HG03108 (cell line): ENCODE data around the gene LCK.
A peak's percentile ranks its signal among the peaks of the same experiment; 100 is the strongest.

Experiments
- ATAC-seq: cut with Tn5 transposase; IDR thresholded peaks from one replicate; pipeline ENCODE4 v1.9.1; 2021; ENCODE audit warnings: moderate library complexity; ENCODE audit not compliant: unreplicated experiment

The LCK gene

GRCh38 chr1:32250893-32251716 is at the start of gene LCK:
Gene LCK, plus strand, starts transcription at chr1:32251265. Its CDS starts 23,065 bp downstream, at chr1:32274330.
- ATAC-seq, result peak; percentile 19

DNA sequence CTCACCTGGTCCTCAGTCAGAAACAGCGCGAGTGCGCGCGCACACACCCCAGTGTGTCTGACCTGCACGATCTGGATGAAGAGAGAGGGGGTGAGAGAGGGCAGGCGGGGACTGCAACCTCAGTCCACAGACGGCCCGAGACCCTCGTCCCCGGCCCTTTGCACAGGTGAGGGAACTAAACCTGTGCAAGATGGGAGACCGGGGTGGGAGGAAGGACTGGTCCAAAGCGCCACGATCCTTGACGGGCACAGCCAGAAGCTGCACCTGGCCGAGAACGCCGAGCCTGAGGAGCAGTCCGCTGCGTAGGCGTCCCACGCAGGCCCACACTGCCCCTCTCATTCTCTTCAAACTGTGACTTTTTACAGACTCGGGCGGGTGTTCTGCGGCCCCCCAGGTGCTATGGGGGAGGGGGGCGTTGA is 46.1 kb upstream of the LCK start:
- ATAC-seq, result no peak

GRCh38 chr1:32205401-32206370 is 45.4 kb upstream of the LCK start, which contains the start of gene IQCC:
Gene IQCC, plus strand, starts transcription at chr1:32205671. Its CDS starts 11 bp downstream, at chr1:32205682.
- ATAC-seq, result peak; percentile 39

DNA sequence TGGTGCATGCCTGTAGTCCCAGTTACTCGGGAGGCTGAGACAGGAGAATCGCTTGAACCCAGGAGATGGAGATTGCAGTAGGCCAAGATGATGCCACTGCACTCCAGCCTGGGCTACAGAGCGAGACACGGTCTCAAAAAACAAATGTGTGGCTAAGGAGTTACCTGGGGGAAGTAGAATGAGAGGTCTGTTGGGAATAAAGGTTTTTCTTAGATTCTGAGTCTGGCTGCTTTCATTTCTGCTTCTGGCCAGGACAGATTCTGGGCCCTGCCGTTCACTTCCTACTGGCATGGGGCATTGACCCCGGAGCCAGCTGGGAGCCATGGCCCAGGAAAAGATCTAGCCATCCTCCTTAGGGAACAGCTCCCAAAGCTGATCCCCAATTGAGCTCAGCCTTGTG is 42.6 kb upstream of the LCK start:
- ATAC-seq, result no peak

DNA sequence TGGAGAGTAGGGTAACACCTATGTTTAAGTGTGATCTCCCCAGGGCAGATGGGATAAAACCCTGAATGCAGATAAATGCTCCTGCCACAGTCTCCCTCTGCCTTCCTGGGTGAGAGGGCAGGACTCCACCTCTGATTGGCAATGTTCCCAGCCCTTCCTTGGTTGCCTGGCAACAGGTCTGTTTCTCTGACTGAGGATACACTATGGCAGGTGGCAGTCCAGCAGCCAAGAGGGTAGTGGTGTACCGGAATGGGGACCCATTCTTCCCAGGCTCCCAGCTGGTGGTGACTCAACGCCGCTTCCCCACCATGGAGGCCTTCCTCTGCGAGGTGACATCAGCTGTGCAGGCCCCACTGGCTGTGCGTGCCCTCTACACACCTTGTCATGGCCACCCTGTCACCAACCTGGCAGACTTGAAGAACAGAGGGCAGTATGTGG is 42.2 kb upstream of the LCK start, which contains the start of gene DCDC2B:
Gene DCDC2B, plus strand, starts transcription at position 199 of the 438 bp plus-strand sequence. Its CDS starts 5 bp downstream, at position 204.
- no peak for ATAC-seq

DNA sequence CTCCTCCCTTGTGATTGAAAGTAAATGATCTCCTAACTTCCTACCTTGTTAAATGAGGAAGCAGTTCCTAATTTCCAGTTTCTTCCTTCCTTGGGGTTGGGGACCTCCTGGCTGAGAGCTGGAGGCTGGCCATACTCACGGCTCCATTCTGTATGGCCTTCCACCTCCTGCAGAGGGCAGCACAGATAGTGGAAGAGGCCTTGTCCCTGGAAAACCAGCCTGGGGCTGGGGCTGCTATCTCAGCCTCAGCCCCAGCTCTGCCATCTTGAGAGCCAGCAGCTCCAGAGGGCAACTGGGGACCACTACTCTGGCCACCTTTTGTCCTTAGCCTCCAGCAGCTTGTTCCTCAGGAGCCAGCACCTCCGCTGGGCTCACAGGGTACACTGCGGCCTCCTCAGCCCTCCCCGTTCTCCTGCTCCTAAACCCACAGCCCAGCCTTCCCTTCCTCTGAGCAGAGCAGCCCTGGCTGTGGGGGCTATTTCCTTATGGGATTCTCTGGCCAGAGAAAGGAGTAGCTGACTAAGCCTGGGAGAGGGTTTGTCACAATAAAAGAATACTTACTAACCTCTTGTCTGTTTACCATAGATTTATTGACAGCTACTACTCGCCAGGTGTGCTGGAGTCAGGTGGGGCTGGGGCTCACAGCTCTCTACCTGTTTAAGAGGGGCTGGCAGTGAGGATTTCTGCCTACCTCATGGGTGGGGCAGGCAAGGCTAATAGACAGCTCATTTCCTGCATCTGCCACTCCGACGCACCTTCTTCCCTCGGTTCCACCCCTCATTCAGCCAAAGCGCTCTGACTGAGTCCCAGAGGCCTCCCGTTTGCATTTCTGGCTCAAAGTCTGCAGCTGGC is 35.2 kb upstream of the LCK start:
- no peak for ATAC-seq

DNA sequence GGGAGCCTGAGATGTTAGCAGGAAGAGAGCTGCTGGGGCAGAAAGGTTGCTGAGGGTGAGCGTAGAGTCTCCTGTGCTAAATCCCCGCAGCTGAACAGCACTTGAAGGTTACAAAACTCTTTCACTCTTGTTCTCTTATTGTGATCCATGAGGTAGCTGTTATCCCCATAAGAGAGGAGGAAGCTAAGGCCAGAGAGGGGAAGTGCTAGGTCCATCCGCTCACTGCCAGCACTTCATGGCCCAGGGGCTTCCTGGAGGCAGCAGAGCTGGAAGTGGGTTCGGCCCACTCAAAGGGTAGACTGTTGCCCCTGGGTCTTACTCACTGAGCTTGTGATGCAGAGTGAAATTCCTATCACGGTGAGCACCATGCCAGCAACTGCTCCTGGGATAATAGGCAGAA is 34.5 kb upstream of the LCK start:
- ATAC-seq, result no peak

- no peak for ATAC-seq
Observed at GRCh38 chr1:32219022-32219421, 32.0 kb upstream of the LCK start.

GRCh38 chr1:32220746-32221580 is 30.1 kb upstream of the LCK start:
- ATAC-seq, result no peak

DNA sequence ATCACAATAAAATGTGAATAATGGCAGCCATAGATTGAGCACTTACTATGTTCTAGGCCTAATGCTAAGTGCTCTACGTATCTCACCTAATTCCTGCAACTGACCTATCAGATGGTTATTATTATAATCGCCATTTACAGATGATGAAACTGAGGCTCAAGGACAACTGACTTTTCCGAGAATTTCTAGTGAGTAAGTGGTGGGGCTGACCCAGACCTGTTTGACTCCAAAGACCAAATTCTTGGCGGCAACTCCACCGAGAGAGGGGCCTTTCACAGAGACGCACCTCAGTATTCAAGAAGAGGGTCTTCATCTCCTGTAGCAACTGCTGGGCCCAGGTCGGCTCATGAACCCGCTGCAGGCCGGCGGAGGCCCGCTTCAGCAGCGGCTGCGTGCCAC is 29.5 kb upstream of the LCK start:
- ATAC-seq, result no peak

DNA sequence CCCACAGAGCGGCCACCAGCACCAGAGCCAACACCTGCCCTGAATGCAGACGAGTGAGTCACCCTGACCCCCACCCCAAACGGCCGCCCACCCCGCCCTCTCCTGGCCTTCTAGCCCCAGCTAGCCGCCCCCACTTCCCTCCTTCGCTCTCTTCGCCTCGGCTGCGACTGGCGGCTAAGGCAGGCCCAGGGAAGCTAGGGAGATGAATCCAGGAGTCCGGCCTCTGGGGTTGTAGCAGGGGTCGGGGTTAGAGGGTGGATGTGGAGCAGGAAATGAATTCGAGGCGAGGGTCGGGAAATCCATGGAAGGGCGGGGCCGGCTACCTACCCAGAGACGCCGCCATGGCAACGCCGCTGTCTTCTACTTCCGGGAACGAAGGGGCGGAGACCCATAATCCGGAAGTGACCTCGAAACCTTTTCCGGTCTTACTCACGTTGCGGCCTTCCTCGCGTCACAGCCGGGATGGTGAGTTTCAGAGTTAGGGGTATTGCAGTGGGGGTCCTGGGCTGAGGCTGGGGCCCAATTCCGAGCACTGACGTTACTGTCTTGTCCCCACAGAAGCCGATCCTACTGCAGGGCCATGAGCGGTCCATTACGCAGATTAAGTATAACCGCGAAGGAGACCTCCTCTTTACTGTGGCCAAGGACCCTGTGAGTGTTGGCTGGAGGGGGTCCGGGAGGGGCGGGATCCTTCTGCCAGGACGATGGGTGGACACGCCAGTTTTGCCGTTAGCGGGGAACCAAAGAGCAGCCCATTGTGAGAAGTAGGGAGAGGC is 28.9 kb upstream of the LCK start, which contains the start of the genes EIF3I and TMEM234:
Gene EIF3I, plus strand, starts transcription at position 428 of the 776 bp plus-strand sequence. Its CDS starts 35 bp downstream, at position 463.
Gene TMEM234, minus strand, starts transcription at position 374 of the 776 bp plus-strand sequence. Its CDS starts 31 bp downstream, at position 343.
- peak; percentile 88 for ATAC-seq

DNA sequence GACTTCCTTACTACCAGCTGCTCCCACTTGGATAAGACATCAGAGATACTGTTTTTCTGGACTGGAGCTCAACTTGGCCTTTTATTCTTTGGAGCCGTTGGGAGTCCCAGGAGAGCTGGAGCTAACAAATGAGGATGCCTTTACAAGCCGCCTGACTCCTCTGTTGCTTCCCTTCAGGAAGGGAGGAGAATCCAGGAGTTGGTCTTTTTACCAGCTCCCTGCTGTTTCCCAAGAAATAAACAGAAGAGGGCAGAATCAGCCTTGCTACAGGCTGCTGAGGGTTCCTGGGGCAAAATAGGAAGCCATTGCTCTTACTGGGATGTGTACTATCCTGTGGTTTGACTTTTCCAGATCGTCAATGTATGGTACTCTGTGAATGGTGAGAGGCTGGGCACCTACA is 27.4 kb upstream of the LCK start:
- no peak for ATAC-seq

GRCh38 chr1:32224285-32224684 is 26.8 kb upstream of the LCK start:
- no peak for ATAC-seq

DNA sequence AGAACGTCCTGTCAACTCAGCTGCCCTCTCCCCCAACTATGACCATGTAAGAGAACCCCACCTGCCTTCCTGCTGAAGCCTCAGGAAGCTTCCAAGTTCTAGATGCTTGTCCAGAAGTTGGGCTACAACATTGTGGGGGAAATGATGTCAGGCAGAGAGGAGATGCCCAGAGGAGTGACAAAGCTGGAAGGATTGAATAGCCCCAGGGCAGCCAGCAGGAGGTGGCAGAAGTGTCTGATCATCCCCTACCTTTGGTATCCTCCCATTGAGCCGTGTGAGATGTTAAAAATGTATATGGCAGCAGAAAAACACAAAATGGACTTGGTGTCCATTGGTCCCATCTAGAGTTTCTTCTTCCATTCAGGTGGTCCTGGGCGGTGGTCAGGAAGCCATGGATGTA is 22.3 kb upstream of the LCK start:
- ATAC-seq, result no peak

GRCh38 chr1:32231843-32232432 is 19.1 kb upstream of the LCK start:
- no peak for ATAC-seq

- no peak for ATAC-seq
Observed at GRCh38 chr1:32232558-32233304, 18.3 kb upstream of the LCK start.

GRCh38 chr1:32234792-32235191 is 16.3 kb upstream of the LCK start:
- no peak for ATAC-seq
